22Rv1 (cell line): ENCODE results near the gene YAP1.

Experiments used
- CTCF ChIP-seq: fragments of 450-650 bp; IDR thresholded peaks from 2 replicates; pipeline ENCODE4 v1.5.1; 2017; ENCODE audit warnings: mild to moderate bottlenecking
- ZFX ChIP-seq: fragments of 450-650 bp; IDR thresholded peaks from 2 replicates; pipeline ENCODE4 v1.6.1; 2017; ENCODE audit warnings: antibody characterized with exemption, borderline replicate concordance

DNA sequence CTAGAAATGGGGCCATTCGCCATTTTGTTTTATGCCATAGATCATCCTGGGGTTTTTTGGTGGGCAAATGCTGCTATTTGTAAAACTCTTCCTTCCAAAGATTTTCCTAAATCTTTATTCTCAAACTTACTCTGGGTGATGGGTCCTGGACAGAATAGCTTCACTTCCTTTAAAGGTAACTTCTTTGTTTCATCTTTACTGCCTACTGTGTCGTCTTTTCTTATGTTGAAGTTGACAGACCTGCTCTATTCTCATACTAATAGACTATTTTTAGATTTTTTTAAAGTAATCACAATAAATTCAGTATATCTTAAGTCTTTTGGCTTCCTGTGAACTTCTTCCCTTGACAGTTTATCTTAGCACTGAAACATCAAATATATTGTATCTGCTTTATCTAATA lies 98.6 kb downstream of the YAP1 start:
- TF ChIP-seq CTCF, result no peak
- no peak for TF ChIP-seq ZFX
